H9 (cell line): ENCODE results near the gene MORF4L1. TPM values are rescaled to one million over a fixed set of nuclear protein-coding genes. Genes with fewer than 3 reads are reported as not detected.

Experiments
- DNase-seq: peaks from one replicate; pipeline ENCODE4 v3.0.0-alpha.2; 2017
- H2AFZ ChIP-seq: one replicate; pipeline ENCODE4 v1.6.1; 2013; ENCODE audit warnings: mild to moderate bottlenecking, low read length, control low read depth, moderate library complexity
- H2AK5ac ChIP-seq: 2 replicates; pipeline ENCODE4 v1.6.1; 2013; ENCODE audit warnings: low read length, control low read depth, mixed read lengths; ENCODE audit not compliant: insufficient read length
- H2BK120ac ChIP-seq: one replicate; pipeline ENCODE4 v1.6.1; 2013; ENCODE audit warnings: low read depth, mild to moderate bottlenecking, low read length, control low read depth, inconsistent platforms; ENCODE audit not compliant: poor library complexity, severe bottlenecking
- H2BK12ac ChIP-seq: 2 replicates; pipeline ENCODE4 v1.6.1; 2013; ENCODE audit warnings: low read length, control low read depth, mixed read lengths, low read depth; ENCODE audit not compliant: insufficient read length
- H2BK15ac ChIP-seq: 2 replicates; pipeline ENCODE4 v1.6.1; 2013; ENCODE audit warnings: low read depth, low read length, control low read depth
- H2BK20ac ChIP-seq: one replicate; pipeline ENCODE4 v1.6.1; 2013; ENCODE audit warnings: low read depth, mild to moderate bottlenecking, low read length, control low read depth, inconsistent platforms; ENCODE audit not compliant: poor library complexity, severe bottlenecking
- H2BK5ac ChIP-seq: 2 replicates; pipeline ENCODE4 v1.6.1; 2013; ENCODE audit warnings: low read length, control low read depth, mixed read lengths; ENCODE audit not compliant: insufficient read length
- H3K14ac ChIP-seq: 2 replicates; pipeline ENCODE4 v1.6.1; 2013; ENCODE audit warnings: low read length, control low read depth; ENCODE audit not compliant: insufficient read depth
- H3K18ac ChIP-seq: 2 replicates; pipeline ENCODE4 v1.6.1; 2013; ENCODE audit warnings: low read depth, mild to moderate bottlenecking, mixed read lengths, low read length, control low read depth; ENCODE audit not compliant: insufficient read length
- H3K23ac ChIP-seq: 2 replicates; pipeline ENCODE4 v1.6.1; 2013; ENCODE audit warnings: low read length, control low read depth, mixed read lengths, low read depth; ENCODE audit not compliant: insufficient read length
- H3K23me2 ChIP-seq: 2 replicates; pipeline ENCODE4 v1.6.1; 2013; ENCODE audit warnings: low read depth, mild to moderate bottlenecking, mixed read lengths, low read length, control low read depth; ENCODE audit not compliant: insufficient read length, poor library complexity, severe bottlenecking
- H3K27ac ChIP-seq: 2 replicates; pipeline ENCODE4 v1.5.1; 2013; ENCODE audit warnings: low read length, control low read depth, mixed read lengths, low read depth; ENCODE audit not compliant: insufficient read length
- H3K27me3 ChIP-seq: 2 replicates; pipeline ENCODE4 v1.6.1; 2013; ENCODE audit warnings: low read length, control low read depth, inconsistent platforms; ENCODE audit not compliant: insufficient read depth
- H3K4ac ChIP-seq: 2 replicates; pipeline ENCODE4 v1.6.1; 2013; ENCODE audit warnings: low read depth, mild to moderate bottlenecking, control low read depth, inconsistent platforms, low read length, moderate library complexity
- H3K4me1 ChIP-seq: 2 replicates; pipeline ENCODE4 v1.6.1; 2013; ENCODE audit warnings: low read length, control low read depth, inconsistent platforms; ENCODE audit not compliant: insufficient read depth
- H3K4me2 ChIP-seq: 2 replicates; pipeline ENCODE4 v1.6.1; 2013; ENCODE audit warnings: low read length, control low read depth, mixed read lengths; ENCODE audit not compliant: insufficient read length, insufficient read depth
- H3K56ac ChIP-seq: 2 replicates; pipeline ENCODE4 v1.6.1; 2013; ENCODE audit warnings: low read depth, mild to moderate bottlenecking, mixed read lengths, low read length, control low read depth; ENCODE audit not compliant: insufficient read length
- H3K79me1 ChIP-seq: 2 replicates; pipeline ENCODE4 v1.6.1; 2013; ENCODE audit warnings: low read depth, mild to moderate bottlenecking, moderate library complexity, low read length, control low read depth, inconsistent platforms; ENCODE audit not compliant: insufficient read depth, poor library complexity, severe bottlenecking
- H3K79me2 ChIP-seq: 2 replicates; pipeline ENCODE4 v1.6.1; 2013; ENCODE audit warnings: low read length, control low read depth, inconsistent platforms; ENCODE audit not compliant: insufficient read depth
- H3K9ac ChIP-seq: 2 replicates; pipeline ENCODE4 v1.6.1; 2013; ENCODE audit warnings: low read length, control low read depth, mixed read lengths; ENCODE audit not compliant: insufficient read length; ENCODE audit errors: extremely low read depth
- H3K9me3 ChIP-seq: one replicate; pipeline ENCODE4 v1.6.1; 2013; ENCODE audit warnings: low read depth, low read length, inconsistent platforms; ENCODE audit not compliant: control insufficient read depth
- H3T11ph ChIP-seq: one replicate; pipeline ENCODE4 v1.6.1; 2013; ENCODE audit warnings: mild to moderate bottlenecking, low read length, control low read depth, inconsistent platforms
- H4K20me1 ChIP-seq: one replicate; pipeline ENCODE4 v1.6.1; 2013; ENCODE audit not compliant: control insufficient read depth, insufficient read length, insufficient read depth
- H4K5ac ChIP-seq: 2 replicates; pipeline ENCODE4 v1.6.1; 2013; ENCODE audit warnings: low read depth, mild to moderate bottlenecking, mixed read lengths, low read length, control low read depth; ENCODE audit not compliant: insufficient read length
- H4K8ac ChIP-seq: replicated peaks from 2 replicates; pipeline ENCODE4 v1.6.1; 2013; ENCODE audit warnings: low read length, control low read depth, mixed read lengths, low read depth; ENCODE audit not compliant: insufficient read length
- H4K91ac ChIP-seq: 2 replicates; pipeline ENCODE4 v1.6.1; 2013; ENCODE audit warnings: low read depth, mild to moderate bottlenecking, moderate library complexity, mixed read lengths, low read length, control low read depth; ENCODE audit not compliant: insufficient read length
- H3K27ac Mint-ChIP-seq, 3 experiments: 2 replicates in 2 of 3; 3 replicates in 1 of 3; pipeline ENCODE4 v1.8.0; 2020 to 2021; ENCODE audit warnings: mixed read lengths in 3 of 3, mild to moderate bottlenecking in 1 of 3, moderate library complexity in 1 of 3
- H3K27me3 Mint-ChIP-seq: 2 replicates; pipeline ENCODE4 v1.8.0; 2021; ENCODE audit warnings: low read depth, mild to moderate bottlenecking, moderate library complexity, mixed read lengths
- H3K36me3 Mint-ChIP-seq, 3 experiments: 2 replicates in 2 of 3; 3 replicates in 1 of 3; pipeline ENCODE4 v1.8.0; 2020 to 2021; ENCODE audit warnings: low read depth in 3 of 3, mixed read lengths in 3 of 3; ENCODE audit not compliant: insufficient read depth in 1 of 3
- H3K4me1 Mint-ChIP-seq, 2 experiments: 2 replicates each; pipeline ENCODE4 v1.8.0; 2020; ENCODE audit warnings: mixed read lengths in 2 of 2
- H3K4me3 Mint-ChIP-seq, 2 experiments: 2 replicates in 1 of 2; 3 replicates in 1 of 2; pipeline ENCODE4 v1.8.0; 2020 to 2021; ENCODE audit warnings: mild to moderate bottlenecking in 2 of 2, mixed read lengths in 2 of 2, moderate library complexity in 1 of 2
- H3K9me3 Mint-ChIP-seq, 2 experiments: 2 replicates in 1 of 2; 3 replicates in 1 of 2; pipeline ENCODE4 v1.8.0; 2020; ENCODE audit warnings: mild to moderate bottlenecking in 2 of 2, mixed read lengths in 2 of 2, moderate library complexity in 1 of 2
- CTCF ChIP-seq: fragments of 200-600 bp; sonication (generic); conservative IDR thresholded peaks from 3 replicates; pipeline ENCODE4 v1.8.0; 2021; ENCODE audit warnings: antibody characterized with exemption, mild to moderate bottlenecking
- WGBS: extraction: QIAGEN DNeasy Blood & Tissue Kit; methylation state at CpG from one replicate; pipeline ENCODE4 v1.1.7; 2013; ENCODE audit warnings: missing lambda C conversion rate, low lambda C conversion rate, mixed read lengths; ENCODE audit not compliant: insufficient read length; ENCODE audit errors: extremely low coverage; 5-methylcytosine and 5-hydroxymethylcytosine counted together
- total RNA-seq: library from RNA; stranded (reverse); gene quantifications from 2 replicates; pipeline ENCODE4 v1.2.1, GENCODE V29; 2021

Gene MORF4L1
- total RNA-seq, 1 experiment from 2014 or later: 544 TPM

- Histone ChIP-seq H3K79me2 (no peaks in the 10 kb centered on the region), H3K27me3 (no peaks in the 10 kb centered on the region), H2BK15ac (no peak overlapping the region), H4K8ac (no peak overlapping the region), H3K18ac (no peak overlapping the region), H2AFZ (no peak overlapping the region), H4K5ac (no peak overlapping the region), H3K4ac (no peak overlapping the region), H3K56ac (no peak overlapping the region), H3K9ac (no peak overlapping the region), H3K23me2 (peaks cover 5% of the 10 kb centered on the region), H3K79me1 (no peaks in the 10 kb centered on the region), H3K4me1 (peaks cover 2% of the 10 kb centered on the region; the same call in 1 of the 2 replicates), H3K14ac (no peak overlapping the region), H3K27ac (no peak overlapping the region), H4K20me1 (no peaks in the 10 kb centered on the region), H2BK12ac (no peak overlapping the region), H3T11ph (no peak overlapping the region), H2BK120ac (no peak overlapping the region), H3K9me3 (no peaks in the 10 kb centered on the region), H4K91ac (no peak overlapping the region), H3K4me2 (no peak overlapping the region), H2BK5ac (no peak overlapping the region), H2BK20ac (no peak overlapping the region), H2AK5ac (no peak overlapping the region), H3K23ac (no peak overlapping the region)
- H3K4me1 Mint-ChIP-seq: peaks cover 13 to 21% of the 10 kb centered on the region in 2 experiments
- no peak for TF ChIP-seq CTCF
- WGBS: no CpG with 5 or more reads among the region's 2 CpGs
- H3K9me3 Mint-ChIP-seq: no peaks in the 10 kb centered on the region; a peak in 2 of 5 replicates
- no peak overlapping the region for H3K4me3 Mint-ChIP-seq
- H3K27me3 Mint-ChIP-seq: no peaks in the 10 kb centered on the region
- no peak for DNase-seq
- no peak overlapping the region; a peak in 1 of 7 replicates for H3K27ac Mint-ChIP-seq
- no peaks in the 10 kb centered on the region for H3K36me3 Mint-ChIP-seq
Measured at GRCh38 chr15:78854833-78855372, 17.8 kb upstream of the MORF4L1 start.
